CD4-positive, alpha-beta T cell (primary cell): ENCODE results near the gene CDK6. TPM values are rescaled to one million over a fixed set of nuclear protein-coding genes. Genes with fewer than 3 reads are reported as not detected.

Experiments used
- ATAC-seq: fragments of 200-7000 bp; cut with Tn5 transposase; one replicate; pipeline ENCODE4 v1.10.0; 2022; ENCODE audit warnings: mild to moderate bottlenecking; ENCODE audit not compliant: poor library complexity
- CTCF ChIA-PET: fragments of 350-600 bp; sonication (Branson Sonifier 250); formaldehyde crosslinking; loops from one replicate; lab custom pipeline; 2021; ENCODE audit warnings: antibody characterized with exemption, inconsistent platforms; lab: Charles Lee
- POLR2A ChIA-PET: fragments of 350-600 bp; sonication (Branson Sonifier 250); formaldehyde crosslinking; loops from one replicate; lab custom pipeline; 2021; ENCODE audit warnings: antibody characterized with exemption, inconsistent platforms; lab: Charles Lee
- DNase-seq, 14 experiments: peaks; one replicate each; pipeline ENCODE4 v3.0.0-alpha.2; 2013 to 2020; ENCODE audit warnings: mixed read lengths in 2 of 14
- H3K27ac ChIP-seq, 2 donors: one replicate each; pipeline versions ENCODE4 v1.5.1 to v1.7.0; 2013; ENCODE audit warnings: low read length in 2 of 2, low read depth in 1 of 2, mild to moderate bottlenecking in 1 of 2
- H3K27me3 ChIP-seq, 2 experiments: 1 replicate in 1 of 2; 2 replicates in 1 of 2; pipeline versions ENCODE4 v1.6.1 to v1.7.0; 2013; ENCODE audit warnings: low read length in 2 of 2, control low read depth in 1 of 2, mild to moderate bottlenecking in 1 of 2, moderate library complexity in 1 of 2; ENCODE audit not compliant: insufficient read depth in 2 of 2, control insufficient read depth in 1 of 2
- H3K36me3 ChIP-seq: one replicate; pipeline ENCODE4 v1.6.1; 2013; ENCODE audit warnings: low read length, control low read depth; ENCODE audit not compliant: insufficient read depth
- H3K4me1 ChIP-seq: one replicate; pipeline ENCODE4 v1.6.1; 2013; ENCODE audit warnings: low read length, control low read depth; ENCODE audit not compliant: insufficient read depth
- H3K4me3 ChIP-seq: one replicate; pipeline ENCODE4 v1.5.1; 2013; ENCODE audit warnings: mild to moderate bottlenecking, low read length, moderate library complexity
- H3K9me3 ChIP-seq, 2 experiments: 1 replicate in 1 of 2; 2 replicates in 1 of 2; pipeline versions ENCODE4 v1.6.1 to v1.7.0; 2013; ENCODE audit warnings: low read length in 2 of 2, mild to moderate bottlenecking in 2 of 2, control low read depth in 1 of 2, moderate library complexity in 1 of 2; ENCODE audit not compliant: control insufficient read depth in 1 of 2, insufficient read depth in 1 of 2
- H3K27ac Mint-ChIP-seq: one replicate; pipeline ENCODE4 v1.8.0; 2020; ENCODE audit warnings: mixed read lengths
- H3K27me3 Mint-ChIP-seq: one replicate; pipeline ENCODE4 v1.8.0; 2021; ENCODE audit warnings: mixed read lengths
- H3K36me3 Mint-ChIP-seq: one replicate; pipeline ENCODE4 v1.8.0; 2021; ENCODE audit warnings: low read depth, mixed read lengths
- H3K4me1 Mint-ChIP-seq: one replicate; pipeline ENCODE4 v1.8.0; 2021; ENCODE audit warnings: low read depth, mixed read lengths
- H3K4me3 Mint-ChIP-seq: one replicate; pipeline ENCODE4 v1.8.0; 2020; ENCODE audit warnings: mild to moderate bottlenecking, mixed read lengths
- H3K9me3 Mint-ChIP-seq: one replicate; pipeline ENCODE4 v1.8.0; 2020; ENCODE audit warnings: mixed read lengths
- intact Hi-C, 2 experiments: fragments of 100-400 bp; cut with DNase I in 1 of 2; cut with micrococcal nuclease in 1 of 2; formaldehyde crosslinking; loops; one replicate each; pipeline versions ENCODE4 v1.15.1 to v1.9.0; 2023 to 2025; cut with DNase I, micrococcal nuclease
- total RNA-seq, 174 experiments: library from RNA in 2 of 174; stranded (reverse) in 2 of 174; gene quantifications; one replicate each; pipeline ENCODE4 v1.2.3 and lab custom pipeline; 2021 to 2026
- TF ChIP-seq, protein P1 (sequence below): fragments of 200-600 bp; IDR thresholded peaks from one replicate; pipeline ENCODE4 v1.8.0; 2022; ENCODE audit warnings: antibody characterized with exemption, mild to moderate bottlenecking

Gene CDK6
- total RNA-seq, 2 experiments from 2014 or later, result 13.0 to 13.7 TPM

DNA sequence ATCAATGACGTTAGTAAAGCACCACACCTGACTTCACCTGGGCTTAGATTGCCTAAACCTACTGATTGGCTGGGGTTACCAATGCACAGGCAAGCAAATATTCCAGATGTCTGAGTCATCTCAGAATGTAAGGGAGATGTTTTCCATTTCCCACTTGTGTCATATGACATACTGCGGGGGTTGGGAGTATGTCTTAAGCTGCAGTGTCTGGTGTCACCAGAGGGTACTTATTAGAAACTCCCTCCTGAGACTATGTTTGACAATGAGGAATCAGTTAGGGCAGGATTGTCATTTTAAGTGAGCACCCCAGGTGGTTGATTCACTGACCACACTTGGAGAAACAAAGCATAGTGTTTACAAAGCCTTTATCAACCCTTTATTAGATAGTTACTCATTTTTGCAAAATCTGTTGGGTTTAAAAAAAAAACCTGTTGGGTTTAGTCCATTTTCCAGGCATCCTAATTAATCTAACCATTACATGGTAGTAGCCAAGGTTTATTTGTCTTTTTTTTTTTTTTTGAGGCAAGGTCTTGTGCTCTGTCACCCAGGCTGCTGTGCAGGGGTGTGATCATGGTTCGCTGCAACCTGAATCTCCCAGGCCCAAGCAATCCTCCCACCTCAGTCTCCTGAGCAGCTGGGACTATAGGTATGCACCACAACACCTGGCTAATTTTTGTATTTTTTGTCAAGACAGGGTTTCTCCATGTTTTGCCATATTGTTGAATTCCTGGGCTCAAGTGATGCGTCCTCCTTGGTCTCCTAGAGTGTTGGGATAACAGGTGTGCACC lies 72.5 kb downstream of the CDK6 start:
- CTCF ChIA-PET, result no interaction called here
- H3K4me1 Mint-ChIP-seq, result peaks cover 5% of the 10 kb centered on the region
- peak in 1 of 14 experiments; percentile 12 for DNase-seq

DNA sequence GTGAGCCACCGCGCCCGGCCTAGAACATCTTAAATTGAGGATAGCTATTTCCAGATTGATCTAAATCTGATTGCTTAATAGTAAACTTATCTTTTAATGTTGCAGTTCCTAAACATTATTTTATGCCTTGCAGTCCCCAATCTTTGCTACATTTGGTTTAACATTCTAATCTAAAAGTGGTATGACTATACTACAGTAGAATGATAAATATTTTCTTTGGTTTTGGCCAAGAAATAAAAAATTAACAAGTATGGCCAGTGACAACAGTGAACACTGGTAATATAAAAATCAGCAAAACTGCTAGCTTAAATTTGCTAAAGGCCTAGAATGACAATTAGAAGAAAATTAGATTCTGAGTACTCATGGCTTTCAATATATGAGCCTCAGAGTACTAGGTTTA lies 73.5 kb downstream of the CDK6 start:
- Mint-ChIP-seq H3K9me3 (no peaks in the 10 kb centered on the region), H3K4me1 (peaks cover 2% of the 10 kb centered on the region), H3K27ac (no peak overlapping the region), H3K4me3 (no peak overlapping the region), H3K27me3 (no peaks in the 10 kb centered on the region), H3K36me3 (no peaks in the 10 kb centered on the region)
- Histone ChIP-seq H3K9me3 (no peaks in the 10 kb centered on the region), H3K27ac (no peak overlapping the region), H3K27me3 (no peaks in the 10 kb centered on the region), H3K4me1 (no peaks in the 10 kb centered on the region), H3K4me3 (no peak overlapping the region), H3K36me3 (peaks cover 3% of the 10 kb centered on the region)
- CTCF ChIA-PET, result interaction anchor here (0.6 kb wide), 1 partner anchor 44 kb away, joined by 3 read pairs; no protein-coding TSS in a partner anchor
- POLR2A ChIA-PET, result no interaction called here
- DNase-seq (no peak), ATAC-seq (no peak)
- intact Hi-C loops, result no loop called here
- TF ChIP-seq, protein P1, sequence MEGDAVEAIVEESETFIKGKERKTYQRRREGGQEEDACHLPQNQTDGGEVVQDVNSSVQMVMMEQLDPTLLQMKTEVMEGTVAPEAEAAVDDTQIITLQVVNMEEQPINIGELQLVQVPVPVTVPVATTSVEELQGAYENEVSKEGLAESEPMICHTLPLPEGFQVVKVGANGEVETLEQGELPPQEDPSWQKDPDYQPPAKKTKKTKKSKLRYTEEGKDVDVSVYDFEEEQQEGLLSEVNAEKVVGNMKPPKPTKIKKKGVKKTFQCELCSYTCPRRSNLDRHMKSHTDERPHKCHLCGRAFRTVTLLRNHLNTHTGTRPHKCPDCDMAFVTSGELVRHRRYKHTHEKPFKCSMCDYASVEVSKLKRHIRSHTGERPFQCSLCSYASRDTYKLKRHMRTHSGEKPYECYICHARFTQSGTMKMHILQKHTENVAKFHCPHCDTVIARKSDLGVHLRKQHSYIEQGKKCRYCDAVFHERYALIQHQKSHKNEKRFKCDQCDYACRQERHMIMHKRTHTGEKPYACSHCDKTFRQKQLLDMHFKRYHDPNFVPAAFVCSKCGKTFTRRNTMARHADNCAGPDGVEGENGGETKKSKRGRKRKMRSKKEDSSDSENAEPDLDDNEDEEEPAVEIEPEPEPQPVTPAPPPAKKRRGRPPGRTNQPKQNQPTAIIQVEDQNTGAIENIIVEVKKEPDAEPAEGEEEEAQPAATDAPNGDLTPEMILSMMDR, result no peak

More for the DNA sequence above, 72.5 kb downstream of the CDK6 start:
- H3K27me3 Mint-ChIP-seq, result no peaks in the 10 kb centered on the region
- Histone ChIP-seq H3K9me3 (no peaks in the 10 kb centered on the region), H3K27me3 (no peaks in the 10 kb centered on the region), H3K36me3 (peaks cover 8% of the 10 kb centered on the region), H3K4me3 (no peak overlapping the region), H3K27ac (no peak overlapping the region), H3K4me1 (no peaks in the 10 kb centered on the region)
- H3K27ac Mint-ChIP-seq, result no peak overlapping the region
- no peaks in the 10 kb centered on the region for H3K9me3 Mint-ChIP-seq
- ATAC-seq, result no peak
- no peak overlapping the region for H3K4me3 Mint-ChIP-seq
- POLR2A ChIA-PET, result no interaction called here
- H3K36me3 Mint-ChIP-seq, result no peaks in the 10 kb centered on the region
- TF ChIP-seq, protein P1, result no peak
- intact Hi-C loops, result no loop called here

DNA sequence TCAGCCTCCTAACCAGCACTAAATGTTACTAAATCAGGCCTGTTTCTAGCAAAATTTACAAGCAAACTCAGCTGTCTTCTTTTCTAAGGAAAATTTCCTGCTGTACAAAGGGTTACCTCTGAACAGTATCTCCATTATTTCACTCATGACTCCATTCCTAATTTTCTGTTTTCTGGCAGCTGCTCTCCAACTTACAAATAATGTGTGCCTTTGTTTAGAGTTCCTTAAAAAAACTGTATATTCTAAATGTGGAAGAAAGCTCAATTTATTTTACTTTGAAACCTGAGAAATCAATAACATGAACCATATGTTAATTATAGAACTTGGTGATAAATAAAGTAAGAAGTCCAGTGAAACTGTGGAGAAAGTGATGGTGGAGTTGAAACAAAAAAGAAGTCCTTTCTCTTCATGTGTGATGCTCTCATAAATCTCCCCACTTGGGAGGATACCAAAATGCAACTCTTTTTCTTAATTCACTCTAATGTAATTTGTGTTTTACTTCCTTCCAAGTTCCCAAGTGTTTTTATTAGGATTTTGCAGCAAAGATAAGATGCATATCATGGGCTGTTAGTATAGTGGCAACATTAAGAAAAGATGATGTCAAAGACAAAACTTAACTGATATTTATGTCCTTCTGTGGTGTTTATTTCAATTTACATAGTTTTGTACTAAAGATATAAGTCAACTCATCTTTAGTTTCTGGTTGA lies 74.8 kb downstream of the CDK6 start:
- H3K27me3 Mint-ChIP-seq, result no peaks in the 10 kb centered on the region
- POLR2A ChIA-PET, result no interaction called here
- no peak for DNase-seq
- TF ChIP-seq, protein P1, result no peak
- Histone ChIP-seq H3K4me1 (no peaks in the 10 kb centered on the region), H3K36me3 (peaks cover 3% of the 10 kb centered on the region), H3K27me3 (no peaks in the 10 kb centered on the region), H3K9me3 (no peaks in the 10 kb centered on the region), H3K4me3 (no peak overlapping the region), H3K27ac (no peak overlapping the region)
- H3K4me3 Mint-ChIP-seq, result no peak overlapping the region
- intact Hi-C loops, result no loop called here
- no peaks in the 10 kb centered on the region for H3K36me3 Mint-ChIP-seq
- no peaks in the 10 kb centered on the region for H3K9me3 Mint-ChIP-seq
- H3K27ac Mint-ChIP-seq, result no peak overlapping the region
- H3K4me1 Mint-ChIP-seq, result no peaks in the 10 kb centered on the region
- no peak for ATAC-seq
- CTCF ChIA-PET, result interaction anchor here (1.2 to 1.3 kb wide), 2 partner anchors 14 to 77 kb away, joined by 3 read pairs; no protein-coding TSS in a partner anchor
